HepG2 (cell line): ENCODE data around the gene CACNA1C. TPM values are rescaled to one million over a fixed set of nuclear protein-coding genes. Genes with fewer than 3 reads are reported as not detected.

ENCODE experiments used
- MED1 ChIP-seq: sonication (generic); formaldehyde crosslinking; IDR thresholded peaks from 2 replicates; pipeline ENCODE4 v1.4.0; 2020; ENCODE audit warnings: missing genetic modification reagents
- ZNF350 ChIP-seq: sonication (generic); formaldehyde crosslinking; IDR thresholded peaks from 2 replicates; pipeline ENCODE4 v1.4.0; 2020; ENCODE audit warnings: mild to moderate bottlenecking, low read depth, missing genetic modification reagents, borderline replicate concordance
- polyA plus RNA-seq, 8 experiments: library from polyadenylated mRNA; depleted of rRNA in 3 of 8; stranded (reverse) in 7 of 8; unstranded in 1 of 8; fragments of >200 nt; fragmentation: Illumina TruSeq in 4 of 8; extraction: Trizol in 4 of 8; gene quantifications; 2 replicates each; pipeline versions ENCODE4 v1.2.1 to v1.2.3, GENCODE V29; 2011 to 2016; ENCODE audit warnings: low read depth in 4 of 8, missing spikeins in 1 of 8, mixed read lengths in 1 of 8; ENCODE audit not compliant: insufficient read depth in 1 of 8
- total RNA-seq, 5 experiments: library from RNA; depleted of rRNA; stranded (reverse); fragments of >200 nt; fragmentation: Illumina TruSeq; extraction: Trizol; gene quantifications; 2 replicates each; pipeline ENCODE4 v1.2.3, GENCODE V29; 2016; ENCODE audit warnings: low read depth in 1 of 5
- TF ChIP-seq, protein P1 (sequence below): sonication (generic); formaldehyde crosslinking; IDR thresholded peaks from 2 replicates; pipeline ENCODE4 v1.5.1; 2020; ENCODE audit warnings: mild to moderate bottlenecking, missing genetic modification reagents, moderate library complexity
- TF ChIP-seq, protein P2 (sequence below): sonication (generic); formaldehyde crosslinking; IDR thresholded peaks from 2 replicates; pipeline ENCODE4 v1.8.0; 2022; ENCODE audit warnings: low read depth, missing genetic modification reagents
- TF ChIP-seq, protein P3 (sequence below): sonication (generic); formaldehyde crosslinking; conservative IDR thresholded peaks from 2 replicates; pipeline ENCODE4 v1.4.0; 2020; ENCODE audit warnings: mild to moderate bottlenecking, missing genetic modification reagents, moderate library complexity

CACNA1C gene
- total and polyA plus RNA-seq, 2 of the 13 experiments (the other 11 are each of a cell fraction or from before 2014, with no cell fraction given), result not detected

DNA sequence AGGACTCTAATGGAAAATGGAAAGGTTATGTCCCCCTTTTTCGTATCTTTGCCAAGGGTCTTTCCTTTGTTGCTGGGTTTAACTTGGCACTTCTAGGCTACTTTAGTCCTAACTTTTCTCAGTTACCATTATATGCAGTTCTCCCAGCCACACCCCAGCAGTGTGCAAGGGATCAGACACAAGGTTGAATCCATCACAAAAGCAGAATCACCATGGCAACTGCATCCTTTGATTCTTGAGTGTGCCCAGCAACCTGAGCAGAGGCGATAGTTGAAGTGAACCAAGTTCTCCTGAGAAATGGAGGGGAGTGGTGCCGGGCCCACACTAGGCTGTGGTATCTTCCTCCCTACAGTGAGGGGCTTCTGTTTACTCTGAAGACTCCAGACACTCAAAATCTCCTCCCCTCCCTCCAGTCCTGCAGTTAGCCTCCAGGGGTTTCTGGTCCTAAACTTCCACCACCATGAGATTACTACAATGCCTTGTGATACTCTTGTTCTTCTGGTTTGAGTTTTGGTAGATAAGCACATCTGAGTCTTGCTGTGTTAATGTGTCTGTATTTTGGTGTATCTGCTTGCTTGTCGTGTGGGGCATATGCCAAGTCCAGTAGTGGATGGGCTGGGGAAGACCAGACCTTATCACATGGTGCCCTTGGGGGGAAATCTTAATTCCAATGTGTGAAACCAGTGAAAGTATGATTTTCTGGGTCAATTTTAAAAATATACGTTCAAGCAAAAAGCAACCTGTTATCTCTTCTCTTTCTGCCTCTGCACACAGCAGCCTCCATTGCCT lies 183.9 kb downstream of the CACNA1C start (continued):
- TF ChIP-seq, protein P1, sequence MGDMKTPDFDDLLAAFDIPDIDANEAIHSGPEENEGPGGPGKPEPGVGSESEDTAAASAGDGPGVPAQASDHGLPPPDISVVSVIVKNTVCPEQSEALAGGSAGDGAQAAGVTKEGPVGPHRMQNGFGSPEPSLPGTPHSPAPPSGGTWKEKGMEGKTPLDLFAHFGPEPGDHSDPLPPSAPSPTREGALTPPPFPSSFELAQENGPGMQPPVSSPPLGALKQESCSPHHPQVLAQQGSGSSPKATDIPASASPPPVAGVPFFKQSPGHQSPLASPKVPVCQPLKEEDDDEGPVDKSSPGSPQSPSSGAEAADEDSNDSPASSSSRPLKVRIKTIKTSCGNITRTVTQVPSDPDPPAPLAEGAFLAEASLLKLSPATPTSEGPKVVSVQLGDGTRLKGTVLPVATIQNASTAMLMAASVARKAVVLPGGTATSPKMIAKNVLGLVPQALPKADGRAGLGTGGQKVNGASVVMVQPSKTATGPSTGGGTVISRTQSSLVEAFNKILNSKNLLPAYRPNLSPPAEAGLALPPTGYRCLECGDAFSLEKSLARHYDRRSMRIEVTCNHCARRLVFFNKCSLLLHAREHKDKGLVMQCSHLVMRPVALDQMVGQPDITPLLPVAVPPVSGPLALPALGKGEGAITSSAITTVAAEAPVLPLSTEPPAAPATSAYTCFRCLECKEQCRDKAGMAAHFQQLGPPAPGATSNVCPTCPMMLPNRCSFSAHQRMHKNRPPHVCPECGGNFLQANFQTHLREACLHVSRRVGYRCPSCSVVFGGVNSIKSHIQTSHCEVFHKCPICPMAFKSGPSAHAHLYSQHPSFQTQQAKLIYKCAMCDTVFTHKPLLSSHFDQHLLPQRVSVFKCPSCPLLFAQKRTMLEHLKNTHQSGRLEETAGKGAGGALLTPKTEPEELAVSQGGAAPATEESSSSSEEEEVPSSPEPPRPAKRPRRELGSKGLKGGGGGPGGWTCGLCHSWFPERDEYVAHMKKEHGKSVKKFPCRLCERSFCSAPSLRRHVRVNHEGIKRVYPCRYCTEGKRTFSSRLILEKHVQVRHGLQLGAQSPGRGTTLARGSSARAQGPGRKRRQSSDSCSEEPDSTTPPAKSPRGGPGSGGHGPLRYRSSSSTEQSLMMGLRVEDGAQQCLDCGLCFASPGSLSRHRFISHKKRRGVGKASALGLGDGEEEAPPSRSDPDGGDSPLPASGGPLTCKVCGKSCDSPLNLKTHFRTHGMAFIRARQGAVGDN (CRISPR knock-in tag), result no peak
- no peak for TF ChIP-seq MED1 (CRISPR knock-in tag)
- TF ChIP-seq ZNF350 (CRISPR knock-in tag), result no peak
- TF ChIP-seq, protein P2, sequence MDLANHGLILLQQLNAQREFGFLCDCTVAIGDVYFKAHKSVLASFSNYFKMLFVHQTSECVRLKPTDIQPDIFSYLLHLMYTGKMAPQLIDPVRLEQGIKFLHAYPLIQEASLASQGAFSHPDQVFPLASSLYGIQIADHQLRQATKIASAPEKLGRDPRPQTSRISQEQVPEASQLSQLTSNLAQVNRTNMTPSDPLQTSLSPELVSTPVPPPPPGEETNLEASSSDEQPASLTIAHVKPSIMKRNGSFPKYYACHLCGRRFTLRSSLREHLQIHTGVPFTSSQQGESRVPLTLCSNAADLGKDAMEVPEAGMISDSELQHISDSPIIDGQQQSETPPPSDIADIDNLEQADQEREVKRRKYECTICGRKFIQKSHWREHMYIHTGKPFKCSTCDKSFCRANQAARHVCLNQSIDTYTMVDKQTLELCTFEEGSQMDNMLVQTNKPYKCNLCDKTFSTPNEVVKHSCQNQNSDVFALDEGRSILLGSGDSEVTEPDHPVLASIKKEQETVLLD (CRISPR knock-in tag), result no peak
- TF ChIP-seq, protein P3, sequence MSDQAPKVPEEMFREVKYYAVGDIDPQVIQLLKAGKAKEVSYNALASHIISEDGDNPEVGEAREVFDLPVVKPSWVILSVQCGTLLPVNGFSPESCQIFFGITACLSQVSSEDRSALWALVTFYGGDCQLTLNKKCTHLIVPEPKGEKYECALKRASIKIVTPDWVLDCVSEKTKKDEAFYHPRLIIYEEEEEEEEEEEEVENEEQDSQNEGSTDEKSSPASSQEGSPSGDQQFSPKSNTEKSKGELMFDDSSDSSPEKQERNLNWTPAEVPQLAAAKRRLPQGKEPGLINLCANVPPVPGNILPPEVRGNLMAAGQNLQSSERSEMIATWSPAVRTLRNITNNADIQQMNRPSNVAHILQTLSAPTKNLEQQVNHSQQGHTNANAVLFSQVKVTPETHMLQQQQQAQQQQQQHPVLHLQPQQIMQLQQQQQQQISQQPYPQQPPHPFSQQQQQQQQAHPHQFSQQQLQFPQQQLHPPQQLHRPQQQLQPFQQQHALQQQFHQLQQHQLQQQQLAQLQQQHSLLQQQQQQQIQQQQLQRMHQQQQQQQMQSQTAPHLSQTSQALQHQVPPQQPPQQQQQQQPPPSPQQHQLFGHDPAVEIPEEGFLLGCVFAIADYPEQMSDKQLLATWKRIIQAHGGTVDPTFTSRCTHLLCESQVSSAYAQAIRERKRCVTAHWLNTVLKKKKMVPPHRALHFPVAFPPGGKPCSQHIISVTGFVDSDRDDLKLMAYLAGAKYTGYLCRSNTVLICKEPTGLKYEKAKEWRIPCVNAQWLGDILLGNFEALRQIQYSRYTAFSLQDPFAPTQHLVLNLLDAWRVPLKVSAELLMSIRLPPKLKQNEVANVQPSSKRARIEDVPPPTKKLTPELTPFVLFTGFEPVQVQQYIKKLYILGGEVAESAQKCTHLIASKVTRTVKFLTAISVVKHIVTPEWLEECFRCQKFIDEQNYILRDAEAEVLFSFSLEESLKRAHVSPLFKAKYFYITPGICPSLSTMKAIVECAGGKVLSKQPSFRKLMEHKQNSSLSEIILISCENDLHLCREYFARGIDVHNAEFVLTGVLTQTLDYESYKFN (CRISPR knock-in tag), result no peak
- TF ChIP-seq, all 625 proteins: peak for 0
